ENCODE results near the gene CD2BP2. TPM values are rescaled to one million over a fixed set of nuclear protein-coding genes. Genes with fewer than 3 reads are reported as not detected.

The CD2BP2 gene
- polyA plus RNA-seq, 4 donors, result 30.0 to 43.5 (median 39.9) TPM

- FAIRE-seq (no peak), DNase-seq (no peak)
- Histone ChIP-seq H3K9me3 (ENCODE audit: control insufficient read depth in 2 of 2, insufficient read depth in 1 of 2, low read depth in 1 of 2, low read length in 1 of 2) (no peaks in the 10 kb centered on the region), H3K27ac (ENCODE audit: low read depth in 1 of 3, low read length in 2 of 3) (no peak overlapping the region), H3K27me3 (ENCODE audit: control insufficient read depth in 3 of 3, insufficient read depth in 3 of 3, low read length in 3 of 3) (no peaks in the 10 kb centered on the region), H3K36me3 (ENCODE audit: control insufficient read depth in 3 of 3, insufficient read depth in 2 of 3, low read depth in 1 of 3, low read length in 3 of 3) (peaks cover 0 to 5% (median 0%) of the 10 kb centered on the region in 3 donors), H3K4me3 (ENCODE audit: low read depth in 1 of 3, low read length in 3 of 3) (no peak overlapping the region), H3K4me1 (ENCODE audit: control insufficient read depth in 3 of 3, insufficient read depth in 2 of 3, low read depth in 1 of 3, low read length in 2 of 3) (peaks cover 2 to 21% (median 5%) of the 10 kb centered on the region in 3 donors)
- 90 to 94% (median 92%) methylated on average over 8 of the region's 8 CpGs for WGBS, 3 donors
Observed at GRCh38 chr16:30375864-30376263, 20.8 kb upstream of the CD2BP2 start.

- peaks cover 2 to 20% (median 5%) of the 10 kb centered on the region in 3 donors for H3K4me1 ChIP-seq (ENCODE audit: control insufficient read depth in 3 of 3, insufficient read depth in 2 of 3, low read depth in 1 of 3, low read length in 2 of 3)
- DNase-seq, result no peak
- 89 to 98% (median 94%) methylated on average over 6 of the region's 6 CpGs for WGBS, 3 donors
- no peaks in the 10 kb centered on the region for H3K27me3 ChIP-seq (ENCODE audit: control insufficient read depth in 3 of 3, insufficient read depth in 3 of 3, low read length in 3 of 3)
- no peak for FAIRE-seq
- H3K9me3 ChIP-seq (ENCODE audit: control insufficient read depth in 2 of 2, insufficient read depth in 1 of 2, low read depth in 1 of 2, low read length in 1 of 2), result no peaks in the 10 kb centered on the region
- H3K27ac ChIP-seq (ENCODE audit: low read depth in 1 of 3, low read length in 2 of 3), result no peak within 1 kb of the TSS
- H3K4me3 ChIP-seq (ENCODE audit: low read depth in 1 of 3, low read length in 3 of 3), result no peak within 1 kb of the TSS
- no peaks in the 10 kb centered on the region for H3K36me3 ChIP-seq (ENCODE audit: control insufficient read depth in 3 of 3, insufficient read depth in 2 of 3, low read depth in 1 of 3, low read length in 3 of 3)
Observed at GRCh38 chr16:30374538-30374937, 19.4 kb upstream of the CD2BP2 start, which contains the start of gene MYL11. MYL11 (plus strand) TSS chr16:30374802; CDS start chr16:30374858, 56 bp downstream.

GRCh38 chr16:30372725-30373124, 17.6 kb upstream of the CD2BP2 start:
- Histone ChIP-seq H3K4me3 (ENCODE audit: low read depth in 1 of 3, low read length in 3 of 3) (no peak overlapping the region), H3K27me3 (ENCODE audit: control insufficient read depth in 3 of 3, insufficient read depth in 3 of 3, low read length in 3 of 3) (no peaks in the 10 kb centered on the region), H3K4me1 (ENCODE audit: control insufficient read depth in 3 of 3, insufficient read depth in 2 of 3, low read depth in 1 of 3, low read length in 2 of 3) (peaks cover 2 to 12% (median 3%) of the 10 kb centered on the region in 3 donors), H3K27ac (ENCODE audit: low read depth in 1 of 3, low read length in 2 of 3) (no peak overlapping the region), H3K36me3 (ENCODE audit: control insufficient read depth in 3 of 3, insufficient read depth in 2 of 3, low read depth in 1 of 3, low read length in 3 of 3) (peaks cover 0 to 3% (median 0%) of the 10 kb centered on the region in 3 donors), H3K9me3 (ENCODE audit: control insufficient read depth in 2 of 2, insufficient read depth in 1 of 2, low read depth in 1 of 2, low read length in 1 of 2) (no peaks in the 10 kb centered on the region)
- DNase-seq (peak in 1 of 2 donors; percentile 2), FAIRE-seq (no peak)
- WGBS, 3 donors, result 79 to 93% (median 83%) methylated on average over 5 of the region's 5 CpGs

DNA sequence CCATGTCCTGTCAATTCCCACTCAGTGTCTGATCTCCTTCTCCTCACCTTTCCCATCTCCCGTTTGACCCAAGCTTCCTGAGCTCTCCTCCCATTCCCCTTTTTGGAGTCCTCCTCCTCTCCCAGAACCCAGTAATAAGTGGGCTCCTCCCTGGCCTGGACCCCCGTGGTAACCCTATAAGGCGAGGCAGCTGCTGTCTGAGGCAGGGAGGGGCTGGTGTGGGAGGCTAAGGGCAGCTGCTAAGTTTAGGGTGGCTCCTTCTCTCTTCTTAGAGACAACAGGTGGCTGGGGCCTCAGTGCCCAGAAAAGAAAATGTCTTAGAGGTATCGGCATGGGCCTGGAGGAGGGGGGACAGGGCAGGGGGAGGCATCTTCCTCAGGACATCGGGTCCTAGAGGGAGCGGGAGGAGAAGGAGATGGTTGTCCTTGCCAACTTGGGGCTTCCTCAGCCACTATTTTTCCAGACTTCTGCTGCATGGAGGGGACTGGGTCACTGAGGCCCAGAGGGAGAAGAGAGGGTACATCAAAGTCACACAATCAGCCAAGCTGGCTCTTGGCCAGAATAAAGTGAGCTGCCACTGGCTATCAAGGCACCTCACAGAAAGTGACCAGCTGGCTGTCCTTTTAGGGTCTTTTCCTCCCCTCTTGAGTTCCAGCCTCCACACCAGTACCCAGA, 17.1 kb upstream of the CD2BP2 start:
- WGBS, 3 donors, result 75 to 83% (median 77%) methylated on average over 6 of the region's 6 CpGs
- DNase-seq (peak in 1 of 2 donors; percentile 1), FAIRE-seq (no peak)
- Histone ChIP-seq H3K4me3 (ENCODE audit: low read depth in 1 of 3, low read length in 3 of 3) (no peak overlapping the region), H3K36me3 (ENCODE audit: control insufficient read depth in 3 of 3, insufficient read depth in 2 of 3, low read depth in 1 of 3, low read length in 3 of 3) (peaks cover 0 to 6% (median 0%) of the 10 kb centered on the region in 3 donors), H3K27me3 (ENCODE audit: control insufficient read depth in 3 of 3, insufficient read depth in 3 of 3, low read length in 3 of 3) (no peaks in the 10 kb centered on the region), H3K9me3 (ENCODE audit: control insufficient read depth in 2 of 2, insufficient read depth in 1 of 2, low read depth in 1 of 2, low read length in 1 of 2) (no peaks in the 10 kb centered on the region), H3K27ac (ENCODE audit: low read depth in 1 of 3, low read length in 2 of 3) (peak overlapping the region in 1 of 3 donors; percentile 19), H3K4me1 (ENCODE audit: control insufficient read depth in 3 of 3, insufficient read depth in 2 of 3, low read depth in 1 of 3, low read length in 2 of 3) (peaks cover 2 to 12% (median 3%) of the 10 kb centered on the region in 3 donors)

DNA sequence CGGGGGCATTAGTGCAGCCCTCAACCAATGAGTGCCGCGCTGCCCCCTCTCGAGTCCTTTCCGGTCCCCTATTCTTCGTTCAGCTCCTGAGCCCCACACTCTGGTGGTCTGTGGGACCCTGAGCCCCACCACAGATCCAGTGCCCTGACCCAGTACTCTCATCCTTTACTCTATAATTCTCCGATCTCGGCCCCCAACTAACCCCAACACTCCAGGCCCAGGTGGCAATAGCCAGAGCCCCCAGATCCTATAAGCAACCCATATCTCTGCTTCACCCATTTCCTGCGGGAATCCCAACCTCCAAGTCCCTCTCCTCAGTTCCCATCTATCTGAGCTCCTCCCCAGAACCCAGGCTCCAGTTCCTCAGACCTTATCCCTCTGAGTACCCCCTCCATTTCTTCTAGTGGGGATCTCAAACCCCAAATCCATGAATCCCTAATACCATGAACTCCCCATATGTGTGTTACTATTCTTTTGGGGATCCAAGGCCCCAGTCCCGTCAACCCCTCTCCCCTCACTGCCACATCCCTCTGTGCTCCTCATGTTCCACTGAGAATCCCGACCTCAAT, 16.2 kb upstream of the CD2BP2 start:
- DNase-seq, result no peak
- Histone ChIP-seq H3K4me3 (ENCODE audit: low read depth in 1 of 3, low read length in 3 of 3) (peak overlapping the region in 2 of 3 donors; percentile 43 to 45), H3K27ac (ENCODE audit: low read depth in 1 of 3, low read length in 2 of 3) (peak overlapping the region; percentile 78 to 89 (median 82)), H3K4me1 (ENCODE audit: control insufficient read depth in 3 of 3, insufficient read depth in 2 of 3, low read depth in 1 of 3, low read length in 2 of 3) (peaks cover 0 to 10% (median 0%) of the 10 kb centered on the region in 3 donors), H3K9me3 (ENCODE audit: control insufficient read depth in 2 of 2, insufficient read depth in 1 of 2, low read depth in 1 of 2, low read length in 1 of 2) (no peaks in the 10 kb centered on the region), H3K36me3 (ENCODE audit: control insufficient read depth in 3 of 3, insufficient read depth in 2 of 3, low read depth in 1 of 3, low read length in 3 of 3) (peaks cover 0 to 11% (median 0%) of the 10 kb centered on the region in 3 donors), H3K27me3 (ENCODE audit: control insufficient read depth in 3 of 3, insufficient read depth in 3 of 3, low read length in 3 of 3) (no peaks in the 10 kb centered on the region)
- no peak for FAIRE-seq
- WGBS, 3 donors, result 19 to 25% (median 20%) methylated on average over 11 of the region's 11 CpGs

DNA sequence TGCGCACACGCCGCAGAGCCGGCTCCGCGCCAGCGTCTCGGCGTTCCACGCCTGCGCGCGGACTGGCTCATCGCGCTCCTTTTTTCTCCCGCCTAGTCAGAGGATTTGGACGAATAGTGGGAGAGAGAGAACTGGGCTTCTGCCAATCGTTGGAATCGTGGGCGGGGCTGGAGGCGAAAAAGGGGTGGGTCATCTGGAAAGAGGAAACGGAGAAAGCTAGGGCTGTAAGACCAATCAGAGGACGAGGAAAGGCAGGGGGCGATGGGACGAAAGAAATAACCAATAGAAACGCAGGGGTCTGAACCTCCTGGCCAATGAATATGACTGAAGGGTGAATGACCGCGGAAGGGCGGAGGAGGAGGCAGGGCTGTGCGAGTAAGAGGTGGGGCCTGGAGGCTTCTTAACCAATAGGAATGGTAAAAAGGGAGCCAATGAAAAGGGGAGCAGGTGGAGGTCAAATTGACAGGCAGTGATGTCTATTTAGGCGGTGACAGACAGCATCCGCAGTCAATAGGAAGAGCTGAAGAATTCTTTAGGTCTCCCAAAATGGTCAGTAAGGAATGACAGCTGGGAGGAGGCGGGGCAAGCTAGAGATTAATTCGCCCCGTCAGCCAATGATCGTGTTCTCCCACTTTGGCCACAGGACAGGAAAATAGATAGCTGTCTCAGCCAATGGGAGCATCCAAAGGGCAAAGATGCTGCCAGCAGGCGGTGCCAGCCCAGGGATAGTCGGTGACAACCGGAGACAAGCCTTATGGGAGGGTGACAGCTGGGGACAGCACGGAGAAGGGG, 15.5 kb upstream of the CD2BP2 start, which contains the start of gene TBC1D10B:
TSS of gene TBC1D10B (minus strand) at position 39 of the 792 bp plus-strand sequence. CDS start 311 bp downstream, outside the sequence.
- Histone ChIP-seq H3K4me1 (ENCODE audit: control insufficient read depth in 3 of 3, insufficient read depth in 2 of 3, low read depth in 1 of 3, low read length in 2 of 3) (peaks cover 0 to 10% (median 0%) of the 10 kb centered on the region in 3 donors), H3K9me3 (ENCODE audit: control insufficient read depth in 2 of 2, insufficient read depth in 1 of 2, low read depth in 1 of 2, low read length in 1 of 2) (no peaks in the 10 kb centered on the region), H3K4me3 (ENCODE audit: low read depth in 1 of 3, low read length in 3 of 3) (peak within 1 kb of the TSS; percentile 77 to 93 (median 87)), H3K36me3 (ENCODE audit: control insufficient read depth in 3 of 3, insufficient read depth in 2 of 3, low read depth in 1 of 3, low read length in 3 of 3) (peaks cover 0 to 15% (median under 1%) of the 10 kb centered on the region in 3 donors), H3K27ac (ENCODE audit: low read depth in 1 of 3, low read length in 2 of 3) (peak within 1 kb of the TSS; percentile 78 to 89 (median 82)), H3K27me3 (ENCODE audit: control insufficient read depth in 3 of 3, insufficient read depth in 3 of 3, low read length in 3 of 3) (no peaks in the 10 kb centered on the region)
- WGBS, 3 donors, result 0 to 1% (median 1%) methylated on average over 40 of the region's 40 CpGs
- DNase-seq (peak; percentile 100), FAIRE-seq (peak; percentile 98)

- FAIRE-seq, result no peak
- peaks cover 0 to 10% (median 0%) of the 10 kb centered on the region in 3 donors for H3K4me1 ChIP-seq (ENCODE audit: control insufficient read depth in 3 of 3, insufficient read depth in 2 of 3, low read depth in 1 of 3, low read length in 2 of 3)
- H3K27me3 ChIP-seq (ENCODE audit: control insufficient read depth in 3 of 3, insufficient read depth in 3 of 3, low read length in 3 of 3), result no peaks in the 10 kb centered on the region
- no peaks in the 10 kb centered on the region for H3K9me3 ChIP-seq (ENCODE audit: control insufficient read depth in 2 of 2, insufficient read depth in 1 of 2, low read depth in 1 of 2, low read length in 1 of 2)
- H3K4me3 ChIP-seq (ENCODE audit: low read depth in 1 of 3, low read length in 3 of 3), result peak overlapping the region; percentile 77 to 93 (median 87)
- H3K27ac ChIP-seq (ENCODE audit: low read depth in 1 of 3, low read length in 2 of 3), result peak overlapping the region; percentile 36 to 73 (median 54)
- DNase-seq, result no peak
- H3K36me3 ChIP-seq (ENCODE audit: control insufficient read depth in 3 of 3, insufficient read depth in 2 of 3, low read depth in 1 of 3, low read length in 3 of 3), result peaks cover 2 to 21% (median 4%) of the 10 kb centered on the region in 3 donors
- 0 to 1% (median 1%) methylated on average over 19 to 76 of the region's 76 CpGs for WGBS, 3 donors
Observed at GRCh38 chr16:30369938-30370455, 14.9 kb upstream of the CD2BP2 start.
